GF-D8 (cell line): Measurements from ENCODE around the gene CALR.
A peak's percentile ranks its signal among the peaks of the same experiment; 100 is the strongest.
"Not testable (repeated sequence)": the region's sequence is repeated elsewhere in the genome, so short reads cannot be mapped to it uniquely, and the experiment has no call there.

Source experiments
- DNase-seq: peaks from one replicate; lab custom pipeline; 2025; lab: John Stamatoyannopoulos, UW

The CALR gene

GRCh38 chr19:12937927-12938778, at the start of gene CALR:
CALR (plus strand) TSS chr19:12938609; CDS start chr19:12938680, 71 bp downstream.
- peak; percentile 98 for DNase-seq

- not testable (repeated sequence) for DNase-seq
Observed at GRCh38 chr19:12890299-12890786, 48.1 kb upstream of the CALR start.

- peak; percentile 99 for DNase-seq
Observed at GRCh38 chr19:12890787-12891552, 47.4 kb upstream of the CALR start, which contains the start of gene GCDH. GCDH (plus strand) TSS chr19:12891160; CDS start chr19:12891305, 145 bp downstream.

- no peak for DNase-seq
Observed at GRCh38 chr19:12891553-12892021, 46.8 kb upstream of the CALR start.

GRCh38 chr19:12893582-12893981, 44.8 kb upstream of the CALR start:
- no peak for DNase-seq

- no peak for DNase-seq
Observed at GRCh38 chr19:12896460-12896859, 41.9 kb upstream of the CALR start.

- no peak for DNase-seq
Observed at GRCh38 chr19:12899891-12900518, 38.4 kb upstream of the CALR start.

- no peak for DNase-seq
Observed at GRCh38 chr19:12907166-12907565, 31.2 kb upstream of the CALR start.

GRCh38 chr19:12912571-12912970, 25.8 kb upstream of the CALR start:
- no peak for DNase-seq

- DNase-seq = peak; percentile 84
Observed at GRCh38 chr19:12913011-12913561, 25.3 kb upstream of the CALR start.

- peak; percentile 97 for DNase-seq
Observed at GRCh38 chr19:12913851-12914690, 24.3 kb upstream of the CALR start.

- not testable (repeated sequence) for DNase-seq
Observed at GRCh38 chr19:12915860-12916259, 22.5 kb upstream of the CALR start.

- no peak for DNase-seq
Observed at GRCh38 chr19:12918253-12918652, 20.2 kb upstream of the CALR start.

- DNase-seq = no peak
Observed at GRCh38 chr19:12921047-12921446, 17.4 kb upstream of the CALR start.

- no peak for DNase-seq
Observed at GRCh38 chr19:12922959-12923358, 15.4 kb upstream of the CALR start.

- no peak for DNase-seq
Observed at GRCh38 chr19:12924621-12925310, 13.6 kb upstream of the CALR start.

- DNase-seq = no peak
Observed at GRCh38 chr19:12930002-12930645, 8.3 kb upstream of the CALR start.

- DNase-seq = no peak
Observed at GRCh38 chr19:12932392-12933286, 5.8 kb upstream of the CALR start.
